SKM-1 treated with dmso at 0.1 percent for 144 hours (cell line): ENCODE data around the gene SMIM28.

Experiments
- DNase-seq: peaks from one replicate; lab custom pipeline; 2025; ENCODE audit not compliant: unreplicated experiment; lab: John Stamatoyannopoulos, UW

SMIM28 gene

DNA sequence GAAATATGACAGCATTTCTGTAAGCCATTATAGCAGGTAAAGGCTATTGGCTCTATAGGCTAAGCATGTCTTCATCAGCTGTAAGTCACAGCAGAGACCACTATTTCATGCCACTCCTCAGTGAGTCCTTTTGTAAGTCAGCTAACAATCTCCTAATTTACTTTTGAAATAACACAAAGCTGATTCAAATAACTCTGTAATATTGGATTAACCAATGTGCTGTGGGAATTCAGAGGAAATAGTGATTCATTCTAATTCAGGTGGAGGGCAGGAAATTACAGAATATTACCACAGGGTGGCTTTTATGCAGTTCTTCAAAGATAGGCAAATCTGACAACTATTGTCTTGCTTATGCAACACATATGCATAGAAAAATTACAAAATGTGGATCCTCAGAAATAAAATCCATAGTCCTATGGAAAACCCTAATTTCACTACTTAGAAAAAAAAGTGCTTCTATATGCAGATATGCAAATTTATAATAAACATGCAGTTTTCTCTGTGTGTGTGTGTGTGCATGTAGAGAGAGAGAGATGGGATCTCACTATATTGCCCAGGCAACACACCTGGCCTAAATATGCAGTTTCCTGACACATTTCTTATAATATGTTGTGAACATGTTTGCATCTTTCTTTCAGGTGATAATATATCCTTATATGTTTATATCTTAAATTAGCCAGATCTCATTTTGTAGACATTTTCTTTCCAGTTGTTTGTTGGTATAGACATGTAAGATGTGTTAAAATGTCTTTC, 4.8 kb upstream of the SMIM28 start:
- no peak for DNase-seq

DNA sequence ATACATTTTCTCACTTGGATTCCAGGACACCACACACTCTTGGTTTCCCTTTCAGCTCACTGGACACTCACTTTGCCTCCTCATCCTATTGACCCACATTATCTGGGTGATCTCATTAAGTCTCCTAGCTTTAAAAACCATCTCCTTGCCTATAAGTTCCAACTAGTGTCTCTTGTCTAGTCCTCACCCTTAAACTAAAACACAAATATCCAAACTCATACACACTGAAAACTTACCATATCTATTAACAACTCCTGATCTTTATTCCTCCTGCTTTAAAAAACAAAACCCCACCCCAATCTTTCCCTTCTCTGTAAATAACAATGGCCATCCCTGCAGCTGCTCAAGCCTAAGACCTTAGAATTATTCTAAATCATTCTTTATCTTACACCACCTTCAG, 3.5 kb upstream of the SMIM28 start:
- no peak for DNase-seq

DNA sequence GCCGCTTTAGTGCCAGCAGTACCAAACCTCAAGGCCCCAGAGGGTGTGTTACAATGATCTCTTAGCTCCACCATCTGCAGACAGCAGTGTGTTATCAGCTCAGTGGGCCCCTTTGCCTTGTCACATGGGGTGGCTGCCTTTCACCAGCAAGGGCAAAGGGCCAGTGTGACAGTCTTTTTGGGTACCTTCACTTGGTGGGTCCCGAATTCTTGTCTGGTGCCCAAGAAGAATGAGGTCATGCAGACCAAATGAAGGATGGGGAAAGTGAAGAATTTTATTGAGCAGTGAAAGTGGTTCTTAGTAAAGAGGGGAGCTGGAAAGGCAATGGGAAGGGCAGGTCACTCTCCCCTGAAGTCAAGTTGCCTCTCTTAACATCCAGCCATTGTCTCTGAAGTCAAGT, 2.9 kb upstream of the SMIM28 start:
- DNase-seq = no peak

DNA sequence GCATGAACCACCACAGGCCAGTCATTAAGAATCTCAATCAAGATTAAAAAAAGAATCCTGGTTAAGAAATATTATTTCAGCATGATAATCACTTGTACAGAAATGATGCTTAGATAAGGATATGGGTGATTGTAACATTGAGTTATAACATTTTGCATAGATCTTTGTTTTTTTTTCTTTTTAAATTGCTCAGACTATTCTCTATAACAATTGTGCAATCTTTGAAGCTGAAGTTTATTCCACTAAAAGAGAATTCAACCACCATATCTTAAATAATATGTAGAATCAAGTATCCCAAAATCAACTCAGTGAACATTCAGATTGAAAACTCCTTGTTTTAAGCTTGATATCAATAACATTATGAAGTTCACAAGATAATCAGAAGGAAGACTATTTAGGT, 663 bp upstream of the SMIM28 start:
- no peak for DNase-seq

DNA sequence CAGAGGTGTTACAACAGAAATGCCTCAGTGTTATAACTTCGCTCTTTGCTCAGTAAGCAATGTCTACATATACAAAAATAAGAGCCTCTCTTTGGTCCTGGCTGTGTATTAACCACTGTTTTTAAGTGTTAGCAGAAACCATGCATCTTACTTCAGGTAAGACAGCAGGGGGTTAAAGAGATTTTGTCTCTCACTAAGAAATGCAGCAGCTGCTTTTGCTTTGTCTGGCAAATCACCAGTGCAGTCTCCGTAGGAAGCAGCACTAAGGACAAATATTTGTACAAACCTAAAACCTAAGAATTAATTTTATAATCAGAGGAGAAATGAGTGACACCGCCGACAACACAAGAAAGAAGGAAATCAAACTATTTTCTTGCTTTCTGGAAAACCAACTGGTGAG, 758 bp downstream of the SMIM28 start:
- DNase-seq = no peak

DNA sequence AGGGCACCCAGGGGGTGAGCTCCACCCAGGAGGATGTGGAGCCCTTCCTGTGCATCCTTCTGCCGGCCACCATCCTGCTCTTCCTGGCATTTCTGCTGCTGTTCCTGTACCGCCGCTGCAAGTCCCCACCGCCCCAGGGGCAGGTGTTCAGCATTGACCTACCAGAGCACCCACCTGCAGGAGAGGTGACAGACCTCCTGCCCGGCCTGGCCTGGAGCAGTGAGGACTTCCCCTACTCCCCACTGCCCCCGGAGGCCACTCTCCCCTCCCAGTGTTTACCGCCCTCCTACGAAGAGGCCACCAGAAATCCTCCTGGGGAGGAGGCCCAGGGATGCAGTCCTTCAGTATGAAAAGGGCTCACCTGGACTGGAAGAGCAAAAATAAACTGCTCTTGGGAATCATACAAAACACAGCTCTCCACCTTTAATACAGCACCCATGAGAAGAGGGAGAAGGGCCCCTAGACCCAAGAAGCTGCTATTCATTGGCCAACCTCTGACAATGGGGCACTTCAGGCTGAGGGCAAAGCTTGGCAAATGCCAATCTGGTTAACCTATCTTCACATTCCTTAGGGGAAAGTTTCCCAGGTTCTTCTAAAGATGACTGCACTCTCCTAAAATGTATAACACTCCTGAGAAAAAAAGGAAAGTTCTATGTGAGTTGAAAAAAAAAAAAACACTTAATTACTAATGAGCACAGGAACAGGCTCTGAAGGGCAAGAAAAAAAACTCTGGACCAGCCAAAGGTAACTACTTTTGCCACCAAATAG, 5.0 kb downstream of the SMIM28 start:
- no peak for DNase-seq

DNA sequence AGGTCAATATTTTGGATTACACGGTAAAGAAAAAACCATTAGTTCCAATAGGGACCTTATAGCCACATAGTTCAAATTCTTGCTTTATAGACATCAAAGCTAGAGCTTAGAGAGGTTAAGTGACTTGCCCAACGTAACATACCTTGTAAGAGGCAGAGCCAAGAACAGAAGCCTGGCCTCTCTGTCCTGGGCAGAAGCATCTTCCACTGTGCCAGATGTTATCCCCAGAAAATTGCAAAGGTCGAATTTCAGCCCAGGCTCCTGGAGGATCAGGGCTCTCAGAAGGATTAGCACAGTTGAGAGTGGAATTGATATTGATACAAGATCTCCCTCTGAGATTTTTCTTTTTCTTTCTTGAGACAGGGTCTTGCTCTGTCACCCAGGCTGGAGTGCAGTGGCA, 6.1 kb downstream of the SMIM28 start:
- no peak for DNase-seq

DNA sequence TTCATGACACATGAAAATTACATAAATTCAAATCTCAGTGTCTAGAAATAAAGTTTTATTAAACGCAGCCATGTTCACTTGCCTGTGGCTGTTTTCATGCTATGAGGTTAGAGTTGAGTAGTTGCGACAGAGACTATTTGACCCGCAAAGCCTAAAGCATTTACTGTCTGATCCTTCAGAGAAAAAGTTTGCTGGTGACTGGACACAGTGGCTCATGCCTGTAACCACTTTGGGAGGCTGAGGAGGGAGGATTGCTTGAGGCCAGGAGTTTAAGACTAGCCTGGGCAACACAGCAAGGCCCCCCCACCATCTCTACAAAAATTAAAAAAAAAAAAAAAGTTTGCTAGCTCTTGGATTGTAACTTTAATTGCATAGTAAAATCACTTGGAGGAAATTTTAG, 9.2 kb downstream of the SMIM28 start:
- no peak for DNase-seq

DNA sequence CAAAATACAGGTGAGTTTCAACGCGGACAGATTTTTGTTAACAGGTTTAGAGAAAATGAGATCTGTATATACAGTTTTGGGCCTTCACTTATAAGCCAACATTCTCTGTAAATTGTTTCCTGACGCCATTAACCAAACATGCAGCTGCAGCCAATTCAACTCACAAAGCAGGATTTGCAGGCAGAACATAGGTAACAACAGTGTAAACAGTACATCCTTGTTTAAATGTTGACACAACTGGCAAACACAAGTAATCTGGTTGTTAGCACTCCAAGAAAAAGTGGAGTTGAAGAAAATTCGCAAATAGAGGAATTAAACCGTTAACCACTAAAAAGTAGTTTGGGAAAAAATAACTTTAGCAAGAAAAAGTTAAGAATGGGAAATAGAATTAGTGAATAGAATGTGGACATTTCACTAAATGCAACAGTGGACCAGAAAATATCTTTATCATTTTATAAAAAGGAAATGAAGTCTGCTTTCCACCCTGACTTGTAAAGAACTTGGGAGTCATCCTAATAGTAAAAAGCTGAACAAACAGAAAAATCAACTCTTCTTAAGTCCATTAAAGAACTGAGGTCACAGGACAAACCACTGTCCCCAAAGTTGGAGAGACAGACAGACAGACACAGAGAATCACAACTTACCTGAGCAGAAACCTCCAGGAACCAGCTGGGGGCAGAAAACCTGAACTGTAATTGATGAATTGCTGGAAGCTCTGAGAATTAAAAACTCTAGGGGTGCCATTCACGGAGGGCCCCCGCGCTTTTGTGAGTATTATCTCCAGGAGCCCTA, 10.1 kb downstream of the SMIM28 start:
- DNase-seq = no peak

DNA sequence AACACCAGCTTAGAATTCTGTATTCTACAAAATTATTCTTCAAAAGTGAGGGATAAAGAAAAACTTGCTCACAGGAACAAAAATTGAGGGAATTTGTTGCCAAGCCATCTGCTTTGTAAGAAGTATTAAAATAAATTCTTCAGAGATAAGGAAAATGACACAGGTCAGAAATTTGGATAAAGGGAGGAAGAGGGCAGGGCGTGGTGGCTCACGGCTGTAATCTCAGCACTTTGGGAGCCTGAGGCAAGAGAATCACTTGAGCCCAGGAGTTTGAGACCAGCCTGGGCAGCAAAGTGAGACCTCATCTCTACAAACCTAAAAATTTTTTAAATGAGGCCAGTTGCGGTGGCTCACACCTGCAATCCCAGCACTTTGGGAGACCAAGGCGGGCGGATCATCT, 11.8 kb downstream of the SMIM28 start:
- DNase-seq = no peak

DNA sequence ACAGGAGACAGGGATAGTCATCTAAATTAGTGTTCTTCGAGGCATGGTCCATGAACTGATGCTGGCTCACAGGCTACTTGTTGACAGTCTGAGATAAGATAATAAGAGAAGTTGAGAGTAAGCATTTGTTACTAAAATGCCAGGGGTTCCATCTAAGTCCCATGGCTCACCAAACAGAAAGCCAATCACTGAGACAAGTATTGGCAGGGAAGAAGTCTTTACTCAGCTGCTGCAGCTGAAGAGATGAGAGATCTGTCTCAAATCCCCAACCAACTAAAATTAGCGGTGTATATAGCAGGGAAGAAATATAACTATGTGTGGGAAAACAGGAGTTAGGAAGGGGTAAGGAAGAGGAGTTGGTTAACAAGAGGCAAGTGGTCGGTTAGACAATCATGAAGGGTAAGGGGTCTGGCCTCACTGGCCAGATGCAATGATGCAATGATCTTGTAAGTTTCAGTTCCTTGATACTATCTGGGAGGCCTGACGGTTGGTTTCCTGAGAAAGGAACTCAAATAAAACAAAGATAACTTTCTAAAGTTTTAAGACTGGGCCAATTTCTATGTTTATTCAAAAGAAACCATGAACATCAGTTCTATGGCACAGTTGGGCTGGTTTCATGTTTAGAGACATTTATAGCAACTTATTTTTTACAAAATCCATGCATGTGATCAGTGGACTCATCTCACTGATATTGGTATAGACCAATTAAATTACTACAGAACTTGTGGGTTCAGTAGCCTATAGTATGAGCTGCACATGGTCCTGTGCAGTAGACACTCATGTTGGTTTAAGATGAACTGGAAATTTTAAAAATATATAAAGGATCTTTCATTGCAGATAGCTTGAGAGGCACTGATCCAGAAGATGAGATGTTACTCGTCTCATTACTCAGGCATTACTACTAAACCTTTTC, 16.4 kb downstream of the SMIM28 start:
- no peak for DNase-seq

DNA sequence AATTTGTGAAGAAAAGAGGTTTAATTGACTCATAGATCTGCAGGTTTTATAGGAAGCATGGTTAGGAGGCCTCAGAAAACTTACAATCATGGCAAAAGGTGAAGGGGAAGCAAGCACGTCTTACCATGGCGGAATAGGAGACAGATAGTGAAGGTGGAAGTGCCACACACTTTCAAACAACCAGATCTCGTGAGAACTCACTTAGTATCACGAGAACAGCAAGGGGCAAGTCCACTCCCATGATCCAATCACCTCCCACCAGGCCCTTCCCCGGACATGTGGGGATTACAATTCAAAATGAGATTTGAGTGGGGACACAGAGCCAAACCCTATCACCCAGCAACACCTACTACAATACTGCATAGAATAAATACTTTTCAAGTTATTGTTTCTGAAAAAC, 19.0 kb downstream of the SMIM28 start:
- DNase-seq = no peak

DNA sequence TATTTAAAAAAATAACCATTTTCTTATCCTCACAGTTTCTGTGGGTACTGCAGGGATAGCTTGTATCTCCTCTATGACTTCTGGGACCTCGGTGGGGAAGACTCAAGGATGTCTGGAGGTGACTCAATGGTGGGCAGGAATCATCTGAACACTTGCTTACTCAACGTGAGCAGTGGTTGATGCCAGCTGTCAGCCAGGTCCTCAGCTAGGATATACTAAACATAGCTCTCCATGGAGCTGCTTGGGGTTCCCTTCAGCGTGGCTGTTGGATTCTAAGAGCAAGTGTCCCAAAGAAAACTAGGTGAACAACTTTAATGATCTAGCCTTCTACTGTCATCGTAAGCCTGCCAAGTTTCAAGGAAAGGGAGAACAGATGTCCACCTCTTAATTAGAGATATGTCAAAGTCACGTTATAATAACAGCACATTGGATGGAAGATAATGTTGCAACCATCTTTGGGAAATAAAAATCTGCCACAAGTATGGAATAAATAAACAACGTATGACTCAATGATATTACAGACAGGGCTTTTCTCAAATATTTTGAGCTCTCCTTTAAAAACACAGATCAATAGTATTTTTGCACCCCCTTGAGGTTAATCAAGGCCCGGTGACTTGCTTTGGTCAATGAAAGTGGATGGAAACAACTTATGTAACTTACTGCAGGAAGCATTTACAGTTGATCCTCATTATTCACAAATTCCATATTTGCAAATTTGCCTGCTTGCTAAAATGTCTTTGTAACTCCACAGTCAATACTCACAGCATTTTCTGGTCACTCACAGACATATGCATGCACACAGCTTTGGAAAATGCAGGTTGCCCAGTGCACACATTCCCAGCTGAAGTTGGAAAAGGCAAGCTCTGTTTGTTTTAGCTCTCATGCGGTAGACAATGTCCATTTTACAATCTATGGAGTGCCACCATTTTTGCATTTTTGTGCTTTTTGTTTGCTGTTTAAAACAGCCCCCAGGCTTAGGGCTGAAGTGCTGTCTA, 19.7 kb downstream of the SMIM28 start:
- no peak for DNase-seq

DNA sequence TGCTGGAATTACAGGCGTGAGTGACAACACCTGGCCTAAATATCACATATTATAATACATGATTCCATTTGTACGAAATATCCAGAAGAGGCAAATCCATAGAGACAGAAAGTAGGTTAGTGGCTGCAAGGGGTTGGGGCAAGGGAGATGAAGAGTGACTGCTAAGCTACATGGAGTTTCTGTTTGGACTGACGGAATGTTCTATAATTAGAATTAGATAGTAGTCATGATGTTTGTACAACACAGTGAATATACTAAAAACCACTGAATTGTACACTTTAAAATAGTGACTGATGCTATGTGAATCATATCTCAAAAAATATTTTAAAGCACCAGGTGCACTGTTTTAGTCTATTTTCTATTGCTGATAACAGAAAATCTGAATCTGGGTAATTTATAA, 22.6 kb downstream of the SMIM28 start:
- no peak for DNase-seq

DNA sequence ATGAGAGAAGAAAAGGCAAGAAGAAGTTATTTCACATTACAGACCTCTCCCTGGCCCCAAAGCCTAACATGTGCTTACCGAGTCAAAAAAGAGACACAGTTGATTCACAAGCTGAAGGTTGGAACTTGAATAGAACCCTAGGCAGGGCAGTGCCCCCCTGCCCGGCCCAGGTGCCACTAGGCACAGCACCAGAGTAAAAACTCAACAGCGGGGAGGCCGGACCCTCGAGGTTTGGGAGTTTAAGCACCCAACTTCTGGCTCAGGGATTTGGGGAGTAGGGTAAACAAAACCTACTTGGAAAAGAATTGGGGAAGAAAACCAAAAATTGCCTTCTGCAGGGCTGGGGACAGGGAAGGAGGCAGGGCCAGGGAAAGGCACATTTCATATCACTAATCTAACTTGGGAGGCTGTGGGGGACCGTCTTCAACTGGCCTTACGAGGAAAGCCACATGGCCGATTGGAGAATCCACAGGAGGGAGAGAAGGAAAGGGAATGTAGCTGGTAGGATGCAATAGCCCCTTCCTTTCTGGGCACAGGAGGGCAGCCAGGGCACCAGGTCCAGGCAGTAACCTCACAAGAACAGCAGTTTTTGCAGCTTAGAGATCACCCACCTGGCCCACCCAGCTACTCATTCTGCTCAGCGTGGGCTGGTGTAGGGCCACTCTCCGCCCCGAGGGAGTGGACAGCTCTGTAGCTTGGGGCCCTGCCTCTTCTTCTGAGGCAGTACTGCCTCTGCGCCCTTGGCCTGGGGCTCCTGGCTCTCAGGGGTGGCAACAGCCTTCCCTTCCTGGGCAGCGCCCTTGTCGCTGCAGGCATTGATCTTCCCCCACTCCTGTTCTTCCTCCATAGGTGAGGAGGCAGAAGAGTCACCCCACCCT, 24.5 kb downstream of the SMIM28 start:
- no peak for DNase-seq

DNA sequence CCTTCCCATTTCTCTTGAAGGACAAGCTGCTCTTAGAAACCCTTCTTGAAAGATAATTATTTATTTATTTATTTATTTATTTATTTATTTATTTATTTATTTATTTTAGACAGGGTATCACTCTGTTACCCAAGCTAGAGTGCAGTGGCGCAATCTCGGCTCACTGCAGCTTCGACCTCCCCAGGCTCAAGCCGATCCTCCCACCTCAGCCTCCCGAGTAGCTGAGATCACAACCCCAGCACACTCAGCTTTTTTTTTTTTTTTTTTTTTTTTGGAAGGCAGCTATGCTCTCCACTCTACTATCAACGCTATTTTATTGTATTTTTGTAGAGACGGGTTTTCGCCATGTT, 25.1 kb downstream of the SMIM28 start:
- DNase-seq = no peak

DNA sequence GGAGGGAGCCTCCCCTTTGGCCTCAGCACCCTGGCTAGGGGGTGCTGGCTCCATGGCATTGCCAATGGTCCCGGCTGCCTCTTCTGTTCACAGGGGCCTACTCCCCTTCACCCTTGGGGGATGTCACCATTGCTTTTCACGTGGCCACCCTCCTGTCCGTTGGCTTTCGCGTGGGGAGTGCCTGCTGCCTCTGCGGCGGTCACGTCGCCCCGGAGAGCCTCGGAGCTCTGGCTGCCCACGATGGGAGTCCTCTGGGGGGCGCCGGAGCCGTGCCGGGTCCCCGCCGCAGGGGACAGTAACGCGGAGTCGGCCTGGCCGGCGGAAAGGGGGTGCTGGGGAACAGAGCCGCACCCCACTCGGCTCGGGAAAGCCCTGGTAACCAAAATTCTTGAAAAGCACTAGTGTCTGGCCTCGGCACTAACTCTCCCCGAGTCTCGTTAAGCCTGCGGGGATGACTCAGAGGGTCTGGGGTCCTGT, 25.7 kb downstream of the SMIM28 start:
- no peak for DNase-seq

DNA sequence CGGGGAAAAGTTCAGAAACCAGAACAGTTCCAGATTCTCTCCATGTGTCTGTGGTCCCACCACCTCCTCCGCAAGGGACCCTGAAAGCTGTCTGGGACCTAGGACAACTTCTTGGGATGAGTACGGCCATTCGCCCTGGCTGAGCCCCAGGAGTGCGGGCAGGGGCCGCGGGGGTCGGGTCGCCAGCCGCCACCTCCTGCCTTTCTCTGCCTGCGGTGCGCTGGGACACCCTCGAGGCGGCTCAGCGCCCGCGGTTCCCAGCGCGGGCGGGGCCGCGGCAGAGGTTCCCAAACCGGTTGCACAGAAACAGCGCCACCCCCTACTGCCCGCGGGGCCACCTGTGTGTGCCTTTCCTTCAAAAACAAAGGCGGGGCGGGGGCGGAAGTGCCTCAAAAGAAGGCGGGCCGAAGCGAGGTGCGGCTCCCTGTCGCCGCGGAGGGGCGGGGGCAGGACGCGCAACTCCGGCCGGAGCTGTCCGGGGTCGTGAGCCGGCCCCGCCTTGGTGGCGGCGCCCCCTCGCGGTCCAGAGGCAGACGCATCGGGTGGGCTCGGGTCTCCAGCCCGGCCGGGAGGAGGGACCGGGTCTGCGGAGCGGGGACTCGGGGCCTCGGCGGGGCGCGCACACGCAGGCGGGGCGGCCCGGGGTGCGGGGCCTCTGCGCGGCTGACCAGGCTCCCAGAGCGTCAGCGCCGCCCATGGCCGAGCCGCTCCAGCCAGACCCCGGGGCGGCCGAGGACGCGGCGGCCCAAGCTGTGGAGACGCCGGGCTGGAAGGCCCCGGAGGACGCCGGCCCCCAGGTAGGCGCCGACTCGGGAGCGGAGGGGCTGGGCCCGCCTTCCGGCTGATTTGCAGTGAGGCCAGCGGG, 26.3 kb downstream of the SMIM28 start, which contains the start of gene HEBP2:
TSS of gene HEBP2 (plus strand) at position 423 of the 865 bp plus-strand sequence. CDS start at position 696, 273 bp downstream.
- peak; percentile 92 for DNase-seq
